Mesodermal cell (in vitro differentiated cells): ENCODE results near the gene RGP1.

ENCODE experiments used
- H3K27ac ChIP-seq: 2 replicates; pipeline ENCODE4 v1.7.0; 2013; ENCODE audit warnings: mild to moderate bottlenecking, low read depth, low read length, moderate library complexity; ENCODE audit not compliant: severe bottlenecking
- H3K36me3 ChIP-seq: 2 replicates; pipeline ENCODE4 v1.7.1; 2013; ENCODE audit warnings: mild to moderate bottlenecking, low read length, moderate library complexity; ENCODE audit not compliant: control insufficient read depth, insufficient read depth
- H3K4me1 ChIP-seq: one replicate; pipeline ENCODE4 v1.7.1; 2013; ENCODE audit warnings: mild to moderate bottlenecking, low read length; ENCODE audit not compliant: insufficient read depth, control insufficient read depth, poor library complexity, severe bottlenecking
- H3K4me3 ChIP-seq: 2 replicates; pipeline ENCODE4 v1.7.0; 2013; ENCODE audit warnings: low read length, control low read depth, mild to moderate bottlenecking; ENCODE audit not compliant: insufficient read depth, poor library complexity, severe bottlenecking; ENCODE audit errors: extremely low read depth
- H3K9me3 ChIP-seq: 2 replicates; pipeline ENCODE4 v1.7.1; 2013; ENCODE audit warnings: mild to moderate bottlenecking, low read length, moderate library complexity; ENCODE audit not compliant: control insufficient read depth
- WGBS, 2 experiments: methylation state at CpG; one replicate each; pipeline ENCODE4 v1.1.5; 2013; ENCODE audit warnings: missing lambda C conversion rate in 2 of 2; ENCODE audit not compliant: insufficient coverage in 2 of 2; 5-methylcytosine and 5-hydroxymethylcytosine counted together

The RGP1 gene

GRCh38 chr9:35746583-35746982 lies 2.5 kb upstream of the RGP1 start:
- Histone ChIP-seq H3K27ac (no peak overlapping the region), H3K36me3 (peaks cover 58% of the 10 kb centered on the region), H3K4me1 (peaks cover 28% of the 10 kb centered on the region), H3K9me3 (no peaks in the 10 kb centered on the region), H3K4me3 (peak overlapping the region; percentile 89)
- WGBS, 2 experiments, result 80 to 84% methylated on average over 3 of the region's 3 CpGs

- 1% methylated on average over 21 to 23 of the region's 24 CpGs for WGBS, 2 experiments
- Histone ChIP-seq H3K4me1 (peaks cover 28% of the 10 kb centered on the region), H3K36me3 (peaks cover 58% of the 10 kb centered on the region), H3K4me3 (peak overlapping the region; percentile 89), H3K27ac (peak overlapping the region; percentile 39), H3K9me3 (no peaks in the 10 kb centered on the region)
These were observed 737 bp upstream of the RGP1 start for GRCh38 chr9:35748242-35748857.

GRCh38 chr9:35749515-35750255 lies 598 bp downstream of the RGP1 start:
- H3K9me3 ChIP-seq, result no peaks in the 10 kb centered on the region
- peaks cover 58% of the 10 kb centered on the region for H3K36me3 ChIP-seq
- 19 to 34% methylated on average over 6 to 7 of the region's 19 CpGs for WGBS, 2 experiments
- peak overlapping the region; percentile 60 for H3K27ac ChIP-seq
- H3K4me3 ChIP-seq, result peak overlapping the region; percentile 89
- H3K4me1 ChIP-seq, result peaks cover 28% of the 10 kb centered on the region

- peaks cover 28% of the 10 kb centered on the region for H3K4me1 ChIP-seq
- H3K4me3 ChIP-seq, result peak overlapping the region; percentile 89
- 95% methylated on average over 3 of the region's 4 CpGs; no CpG with 5 or more reads in 1 of the 2 experiments for WGBS, 2 experiments
- no peak overlapping the region for H3K27ac ChIP-seq
- H3K9me3 ChIP-seq, result no peaks in the 10 kb centered on the region
- H3K36me3 ChIP-seq, result peaks cover 57% of the 10 kb centered on the region
These were observed 1.1 kb downstream of the RGP1 start for GRCh38 chr9:35750256-35750531.

GRCh38 chr9:35753466-35753865 lies 4.4 kb downstream of the RGP1 start:
- 92 to 100% methylated on average over 1 to 3 of the region's 5 CpGs for WGBS, 2 experiments
- Histone ChIP-seq H3K9me3 (no peaks in the 10 kb centered on the region), H3K36me3 (peaks cover 34% of the 10 kb centered on the region), H3K27ac (no peak overlapping the region), H3K4me1 (peaks cover 22% of the 10 kb centered on the region), H3K4me3 (no peak overlapping the region)

- H3K9me3 ChIP-seq, result no peaks in the 10 kb centered on the region
- H3K27ac ChIP-seq, result no peak within 1 kb of the TSS
- peaks cover 34% of the 10 kb centered on the region for H3K36me3 ChIP-seq
- 83 to 85% methylated on average over 2 of the region's 3 CpGs for WGBS, 2 experiments
- peaks cover 22% of the 10 kb centered on the region for H3K4me1 ChIP-seq
- H3K4me3 ChIP-seq, result no peak within 1 kb of the TSS
These were observed 5.2 kb downstream of the RGP1 start, which contains the start of gene MSMP for GRCh38 chr9:35754264-35754663. Gene MSMP (minus strand): TSS chr9:35754276. CDS start chr9:35754129, 147 bp downstream.

- Histone ChIP-seq H3K27ac (no peak overlapping the region), H3K36me3 (peaks cover 34% of the 10 kb centered on the region), H3K4me3 (no peak overlapping the region), H3K9me3 (no peaks in the 10 kb centered on the region), H3K4me1 (peaks cover 20% of the 10 kb centered on the region)
- 88 to 98% methylated on average over 3 to 4 of the region's 4 CpGs for WGBS, 2 experiments
These were observed 6.0 kb downstream of the RGP1 start for GRCh38 chr9:35755071-35755470.

- peak overlapping the region; percentile 73 for H3K27ac ChIP-seq
- 25 to 26% methylated on average over 31 of the region's 48 CpGs for WGBS, 2 experiments
These were observed 7.5 kb downstream of the RGP1 start for GRCh38 chr9:35756275-35757225.

GRCh38 chr9:35757226-35757891 lies 8.3 kb downstream of the RGP1 start:
- H3K4me3 ChIP-seq, result peak overlapping the region; percentile 50
- peaks cover 27% of the 10 kb centered on the region for H3K36me3 ChIP-seq
- 3 to 13% methylated on average over 18 to 20 of the region's 20 CpGs for WGBS, 2 experiments
- H3K27ac ChIP-seq, result peak overlapping the region; percentile 73
- peaks cover 17% of the 10 kb centered on the region for H3K4me1 ChIP-seq
- H3K9me3 ChIP-seq, result no peaks in the 10 kb centered on the region

More at GRCh38 chr9:35756275-35757225, 7.5 kb downstream of the RGP1 start:
- peak overlapping the region; percentile 50 for H3K4me3 ChIP-seq
- H3K9me3 ChIP-seq, result no peaks in the 10 kb centered on the region
- H3K4me1 ChIP-seq, result peaks cover 17% of the 10 kb centered on the region
- peaks cover 34% of the 10 kb centered on the region for H3K36me3 ChIP-seq

GRCh38 chr9:35757892-35758275 lies 8.8 kb downstream of the RGP1 start:
- no peaks in the 10 kb centered on the region for H3K9me3 ChIP-seq
- H3K27ac ChIP-seq, result no peak overlapping the region
- H3K36me3 ChIP-seq, result peaks cover 22% of the 10 kb centered on the region
- peak overlapping the region; percentile 50 for H3K4me3 ChIP-seq
- H3K4me1 ChIP-seq, result peaks cover 17% of the 10 kb centered on the region
